GM18520 (cell line): Measurements from ENCODE around the gene CFC1B.
"Not testable (repeated sequence)": the region's sequence is repeated elsewhere in the genome, so short reads cannot be mapped to it uniquely, and the experiment has no call there.

Experiments
- ATAC-seq: cut with Tn5 transposase; IDR thresholded peaks from one replicate; pipeline ENCODE4 v1.9.1; 2021; ENCODE audit not compliant: unreplicated experiment

Gene CFC1B

GRCh38 chr2:130520992-130521391, at the start of gene CFC1B:
Gene CFC1B (plus strand): TSS chr2:130521222. CDS start chr2:130521485, 263 bp downstream.
- ATAC-seq, result not testable (repeated sequence)

- ATAC-seq, result not testable (repeated sequence)
Measured at GRCh38 chr2:130491073-130491472, 29.9 kb upstream of the CFC1B start.

- ATAC-seq, result not testable (repeated sequence)
Measured at GRCh38 chr2:130509228-130509627, 11.8 kb upstream of the CFC1B start, which contains the start of gene POTEI. Gene POTEI (minus strand): TSS chr2:130509328. CDS start chr2:130509235, 93 bp downstream.

- ATAC-seq, result not testable (repeated sequence)
Measured at GRCh38 chr2:130510807-130511746, 9.9 kb upstream of the CFC1B start.

GRCh38 chr2:130511747-130512451, 9.1 kb upstream of the CFC1B start:
- ATAC-seq, result not testable (repeated sequence)

GRCh38 chr2:130518516-130519106, 2.4 kb upstream of the CFC1B start:
- ATAC-seq, result not testable (repeated sequence)

GRCh38 chr2:130522390-130522789, 1.4 kb downstream of the CFC1B start:
- not testable (repeated sequence) for ATAC-seq

GRCh38 chr2:130527365-130527967, 6.4 kb downstream of the CFC1B start:
- ATAC-seq, result not testable (repeated sequence)

- ATAC-seq, result not testable (repeated sequence)
Measured at GRCh38 chr2:130529545-130529944, 8.5 kb downstream of the CFC1B start.

- not testable (repeated sequence) for ATAC-seq
Measured at GRCh38 chr2:130530212-130530611, 9.2 kb downstream of the CFC1B start.

- peak; percentile 95 for ATAC-seq
Measured at GRCh38 chr2:130531225-130531624, 10.2 kb downstream of the CFC1B start.

GRCh38 chr2:130531672-130532071, 10.7 kb downstream of the CFC1B start:
- ATAC-seq, result not testable (repeated sequence)

- not testable (repeated sequence) for ATAC-seq
Measured at GRCh38 chr2:130536654-130537053, 15.6 kb downstream of the CFC1B start.

GRCh38 chr2:130538271-130538670, 17.2 kb downstream of the CFC1B start:
- ATAC-seq, result not testable (repeated sequence)

GRCh38 chr2:130542789-130543188, 21.8 kb downstream of the CFC1B start:
- ATAC-seq, result not testable (repeated sequence)

GRCh38 chr2:130543785-130544528, 22.9 kb downstream of the CFC1B start:
- ATAC-seq, result not testable (repeated sequence)

GRCh38 chr2:130544978-130545377, 24.0 kb downstream of the CFC1B start:
- ATAC-seq, result not testable (repeated sequence)

GRCh38 chr2:130548418-130548817, 27.4 kb downstream of the CFC1B start:
- not testable (repeated sequence) for ATAC-seq

GRCh38 chr2:130549475-130549874, 28.5 kb downstream of the CFC1B start:
- not testable (repeated sequence) for ATAC-seq

GRCh38 chr2:130554178-130554577, 33.2 kb downstream of the CFC1B start:
- ATAC-seq, result not testable (repeated sequence)
